DND-41 (cell line): ENCODE measurements around the gene ZFP91.

Experiments used
- ATAC-seq: fragments of 200-7000 bp; cut with Tn5 transposase; 3 replicates; pipeline ENCODE4 v1.9.1; 2021; ENCODE audit warnings: low read depth; ENCODE audit not compliant: insufficient read depth
- DNase-seq: peaks from one replicate; pipeline ENCODE4 v3.0.0-alpha.2; 2020
- H2AFZ ChIP-seq: 2 replicates; pipeline ENCODE4 v1.6.0; 2012; ENCODE audit warnings: low read depth, low read length
- H3K27ac ChIP-seq: 2 replicates; pipeline ENCODE4 v1.5.1; 2012; ENCODE audit warnings: low read length, inconsistent platforms
- H3K27me3 ChIP-seq: fragments of 200-600 bp; sonication (generic); 2 replicates; pipeline ENCODE4 v1.6.0; 2012; ENCODE audit warnings: low read length, mild to moderate bottlenecking, inconsistent platforms; ENCODE audit not compliant: insufficient read depth, poor library complexity
- H3K36me3 ChIP-seq: 2 replicates; pipeline ENCODE4 v1.5.1; 2012; ENCODE audit warnings: low read length, inconsistent platforms; ENCODE audit not compliant: insufficient read depth
- H3K4me1 ChIP-seq: 2 replicates; pipeline ENCODE4 v1.5.1; 2012; ENCODE audit warnings: mild to moderate bottlenecking, low read length; ENCODE audit not compliant: insufficient read depth
- H3K4me2 ChIP-seq: 2 replicates; pipeline ENCODE4 v1.6.0; 2012; ENCODE audit warnings: mild to moderate bottlenecking, moderate library complexity, low read length, inconsistent platforms; ENCODE audit not compliant: insufficient read depth
- H3K4me3 ChIP-seq, 2 experiments: fragments of 200-600 bp in 1 of 2; shearing (Covaris generic) in 1 of 2; 2 replicates each; pipeline ENCODE4 v1.5.1; 2012 to 2016; ENCODE audit warnings: inconsistent platforms in 2 of 2, low read length in 2 of 2, mild to moderate bottlenecking in 2 of 2, low read depth in 1 of 2, moderate library complexity in 1 of 2
- H3K79me2 ChIP-seq: 2 replicates; pipeline ENCODE4 v1.6.0; 2012; ENCODE audit warnings: low read length, inconsistent platforms; ENCODE audit not compliant: insufficient read depth
- H3K9ac ChIP-seq: 2 replicates; pipeline ENCODE4 v1.6.0; 2012; ENCODE audit warnings: low read depth, mild to moderate bottlenecking, inconsistent platforms, low read length, moderate library complexity
- H3K9me3 ChIP-seq: 2 replicates; pipeline ENCODE4 v1.5.1; 2012; ENCODE audit warnings: low read length, moderate library complexity, mild to moderate bottlenecking, inconsistent platforms; ENCODE audit not compliant: insufficient read depth, severe bottlenecking
- H4K20me1 ChIP-seq: 2 replicates; pipeline ENCODE4 v1.6.0; 2012; ENCODE audit warnings: low read length; ENCODE audit not compliant: insufficient read depth
- EZH2 ChIP-seq: IDR thresholded peaks from 3 replicates; pipeline ENCODE4 v1.6.1; 2012; ENCODE audit warnings: borderline replicate concordance, low read depth, mild to moderate bottlenecking, moderate library complexity, low read length, inconsistent platforms; ENCODE audit not compliant: severe bottlenecking
- TF ChIP-seq, protein P1 (sequence below): IDR thresholded peaks from 2 replicates; pipeline ENCODE4 v1.5.1; 2012; ENCODE audit warnings: borderline replicate concordance, low read length, moderate library complexity, mild to moderate bottlenecking; ENCODE audit not compliant: poor library complexity, severe bottlenecking; ENCODE audit errors: extremely low read depth

ZFP91 gene

GRCh38 chr11:58597486-58598144 is 18.8 kb downstream of the ZFP91 start:
- Histone ChIP-seq H3K27me3 (no peaks in the 10 kb centered on the region), H3K4me2 (no peak overlapping the region), H3K9me3 (no peaks in the 10 kb centered on the region), H3K27ac (no peak overlapping the region), H3K4me1 (no peaks in the 10 kb centered on the region), H2AFZ (no peak overlapping the region), H4K20me1 (peaks cover 67% of the 10 kb centered on the region), H3K4me3 (no peak overlapping the region), H3K9ac (no peak overlapping the region), H3K36me3 (peaks cover 40% of the 10 kb centered on the region), H3K79me2 (peaks cover 100% of the 10 kb centered on the region)
- TF ChIP-seq, protein P1, sequence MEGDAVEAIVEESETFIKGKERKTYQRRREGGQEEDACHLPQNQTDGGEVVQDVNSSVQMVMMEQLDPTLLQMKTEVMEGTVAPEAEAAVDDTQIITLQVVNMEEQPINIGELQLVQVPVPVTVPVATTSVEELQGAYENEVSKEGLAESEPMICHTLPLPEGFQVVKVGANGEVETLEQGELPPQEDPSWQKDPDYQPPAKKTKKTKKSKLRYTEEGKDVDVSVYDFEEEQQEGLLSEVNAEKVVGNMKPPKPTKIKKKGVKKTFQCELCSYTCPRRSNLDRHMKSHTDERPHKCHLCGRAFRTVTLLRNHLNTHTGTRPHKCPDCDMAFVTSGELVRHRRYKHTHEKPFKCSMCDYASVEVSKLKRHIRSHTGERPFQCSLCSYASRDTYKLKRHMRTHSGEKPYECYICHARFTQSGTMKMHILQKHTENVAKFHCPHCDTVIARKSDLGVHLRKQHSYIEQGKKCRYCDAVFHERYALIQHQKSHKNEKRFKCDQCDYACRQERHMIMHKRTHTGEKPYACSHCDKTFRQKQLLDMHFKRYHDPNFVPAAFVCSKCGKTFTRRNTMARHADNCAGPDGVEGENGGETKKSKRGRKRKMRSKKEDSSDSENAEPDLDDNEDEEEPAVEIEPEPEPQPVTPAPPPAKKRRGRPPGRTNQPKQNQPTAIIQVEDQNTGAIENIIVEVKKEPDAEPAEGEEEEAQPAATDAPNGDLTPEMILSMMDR = no peak
- TF ChIP-seq EZH2 = no peak
- ATAC-seq = no peak
- DNase-seq = no peak

- peaks cover 76% of the 10 kb centered on the region for H4K20me1 ChIP-seq
- H3K4me2 ChIP-seq = no peak overlapping the region
- H2AFZ ChIP-seq = no peak overlapping the region
- DNase-seq = no peak
- H3K36me3 ChIP-seq = peaks cover 38% of the 10 kb centered on the region
- no peaks in the 10 kb centered on the region for H3K4me1 ChIP-seq
- H3K27me3 ChIP-seq = no peaks in the 10 kb centered on the region
- no peaks in the 10 kb centered on the region for H3K9me3 ChIP-seq
- ATAC-seq = no peak
- H3K27ac ChIP-seq = no peak overlapping the region
- H3K4me3 ChIP-seq = no peak overlapping the region
- H3K9ac ChIP-seq = no peak overlapping the region
- peaks cover 100% of the 10 kb centered on the region for H3K79me2 ChIP-seq
- TF ChIP-seq, protein P1 = no peak
- TF ChIP-seq EZH2 = no peak
Measured at GRCh38 chr11:58600510-58600909, 21.6 kb downstream of the ZFP91 start.

DNA sequence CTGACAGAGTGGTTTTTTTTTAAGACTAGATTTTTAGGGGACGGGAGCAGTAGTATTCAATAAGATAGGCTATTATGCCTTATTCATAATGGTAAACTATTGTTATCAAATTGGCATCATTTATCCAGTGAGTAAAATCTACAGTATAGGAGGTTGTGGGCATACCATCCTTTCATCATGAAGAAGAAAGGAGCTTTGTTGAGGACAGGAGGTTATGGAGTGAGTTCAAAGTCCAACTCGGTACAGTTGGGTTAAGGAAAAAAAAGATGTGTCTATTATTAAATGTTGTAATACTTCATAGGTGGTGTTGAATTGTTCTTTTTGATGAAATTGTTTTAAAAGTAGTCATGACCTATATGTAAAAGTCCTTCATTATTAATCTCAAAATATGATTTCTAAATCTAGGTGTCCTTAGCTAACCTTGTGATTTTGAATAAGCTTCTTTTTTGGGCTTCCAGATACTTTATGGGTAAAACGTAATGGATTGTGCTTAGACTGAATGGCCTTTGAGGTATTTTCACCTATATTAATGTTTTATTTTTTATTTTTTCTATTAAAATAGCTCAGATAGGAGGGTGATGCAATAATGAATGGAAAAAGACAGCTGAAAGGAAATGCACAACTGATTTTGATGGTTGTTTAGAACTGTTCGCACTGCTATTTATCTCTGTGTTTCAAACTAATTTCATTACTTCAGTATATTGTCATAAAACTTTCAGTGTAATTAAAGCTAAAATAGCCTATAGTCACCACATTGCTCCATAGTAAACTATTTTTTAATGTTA is 28.3 kb downstream of the ZFP91 start:
- ATAC-seq (no peak), DNase-seq (no peak)
- H3K79me2 ChIP-seq = peaks cover 80% of the 10 kb centered on the region
- H2AFZ ChIP-seq = no peak overlapping the region
- H3K4me2 ChIP-seq = no peak overlapping the region
- H3K4me3 ChIP-seq = no peak overlapping the region
- H3K36me3 ChIP-seq = peaks cover 46% of the 10 kb centered on the region
- no peaks in the 10 kb centered on the region for H3K27me3 ChIP-seq
- H3K4me1 ChIP-seq = no peaks in the 10 kb centered on the region
- peaks cover 54% of the 10 kb centered on the region for H4K20me1 ChIP-seq
- TF ChIP-seq, protein P1 = no peak
- no peaks in the 10 kb centered on the region for H3K9me3 ChIP-seq
- H3K27ac ChIP-seq = no peak overlapping the region
- H3K9ac ChIP-seq = no peak overlapping the region
